Tibial nerve (tissue), 4 donors: Measurements from ENCODE around the gene PPFIBP1. TPM values are rescaled to one million over a fixed set of nuclear protein-coding genes. Genes with fewer than 3 reads are reported as not detected.
A peak's percentile ranks its signal among the peaks of the same experiment; 100 is the strongest.
"Not testable (repeated sequence)": the region's sequence is repeated elsewhere in the genome, so short reads cannot be mapped to it uniquely, and the experiment has no call there.

Experiments used
- DNase-seq, 2 donors: peaks; one replicate each; pipeline ENCODE4 v3.0.0-alpha.2; 2019; ENCODE audit warnings: low spot score in 2 of 2
- H3K27ac ChIP-seq, 4 donors: fragments of 200-600 bp; sonication (generic) in 3 of 4; one replicate each; pipeline ENCODE4 v1.5.1; 2017 to 2019; ENCODE audit warnings: mild to moderate bottlenecking in 1 of 4
- H3K27me3 ChIP-seq, 2 donors: fragments of 200-600 bp; sonication (generic) in 1 of 2; one replicate each; pipeline versions ENCODE4 v1.5.1 to v1.6.0; 2017 to 2019
- H3K36me3 ChIP-seq, 3 donors: fragments of 200-600 bp; sonication (generic); one replicate each; pipeline ENCODE4 v1.5.1; 2018 to 2019
- H3K4me1 ChIP-seq, 4 donors: fragments of 200-600 bp; sonication (generic) in 3 of 4; one replicate each; pipeline ENCODE4 v1.5.1; 2017 to 2019
- H3K4me3 ChIP-seq, 4 donors: fragments of 200-600 bp; sonication (generic) in 3 of 4; one replicate each; pipeline ENCODE4 v1.5.1; 2017 to 2019; ENCODE audit warnings: mild to moderate bottlenecking in 1 of 4, moderate library complexity in 1 of 4
- H3K9me3 ChIP-seq, 4 donors: fragments of 200-600 bp; sonication (generic) in 3 of 4; one replicate each; pipeline ENCODE4 v1.5.1; 2017 to 2019
- EP300 ChIP-seq, 2 donors: sonication (generic); formaldehyde crosslinking; IDR thresholded peaks; one replicate each; pipeline ENCODE4 v1.6.1; 2017; ENCODE audit warnings: antibody characterized with exemption in 2 of 2, mild to moderate bottlenecking in 1 of 2
- POLR2A ChIP-seq, 2 donors: fragments of 450-650 bp; IDR thresholded peaks; one replicate each; pipeline ENCODE4 v1.6.1; 2017; ENCODE audit warnings: antibody characterized with exemption in 2 of 2, mild to moderate bottlenecking in 2 of 2, moderate library complexity in 2 of 2
- WGBS, 2 donors: methylation state at CpG; one replicate each; pipeline ENCODE4 v1.1.5; 2018; 5-methylcytosine and 5-hydroxymethylcytosine counted together
- total RNA-seq, 4 donors: library from RNA; depleted of rRNA; stranded (reverse); fragments of >200 nt; gene quantifications; one replicate each; pipeline ENCODE4 v1.1.0, GENCODE V29; 2016
- TF ChIP-seq, protein P1 (sequence below), 5 experiments: fragments of 200-600 bp in 3 of 5; fragments of 450-650 bp in 2 of 5; sonication (generic) in 3 of 5; IDR thresholded peaks; one replicate each; pipeline ENCODE4 v1.5.1; 2016 to 2019; ENCODE audit warnings: antibody characterized with exemption in 5 of 5, mild to moderate bottlenecking in 3 of 5, moderate library complexity in 2 of 5

The PPFIBP1 gene
- total RNA-seq, 4 donors from 2014 or later = 56.9 to 110 (median 72.5) TPM

DNA sequence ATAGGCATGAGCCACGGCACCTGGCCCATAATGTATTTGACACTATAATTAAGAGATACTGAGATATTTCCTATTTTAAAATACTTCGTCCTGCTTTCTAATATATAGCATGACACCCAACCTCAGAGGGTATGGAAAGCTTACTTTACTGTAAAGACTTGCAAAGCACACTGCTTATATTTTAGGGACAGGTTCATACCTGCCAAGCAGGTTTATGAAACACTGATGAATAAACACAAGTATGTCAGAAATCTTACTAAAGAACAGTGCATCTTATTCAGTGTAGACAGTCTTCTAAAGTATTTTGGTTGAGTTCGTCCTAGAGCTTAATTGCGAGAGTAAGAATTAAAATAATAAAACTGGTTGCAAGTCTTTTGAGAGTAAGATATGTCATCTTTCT, 65.4 kb downstream of the PPFIBP1 start:
- no peaks in the 10 kb centered on the region for H3K36me3 ChIP-seq
- TF ChIP-seq, protein P1, sequence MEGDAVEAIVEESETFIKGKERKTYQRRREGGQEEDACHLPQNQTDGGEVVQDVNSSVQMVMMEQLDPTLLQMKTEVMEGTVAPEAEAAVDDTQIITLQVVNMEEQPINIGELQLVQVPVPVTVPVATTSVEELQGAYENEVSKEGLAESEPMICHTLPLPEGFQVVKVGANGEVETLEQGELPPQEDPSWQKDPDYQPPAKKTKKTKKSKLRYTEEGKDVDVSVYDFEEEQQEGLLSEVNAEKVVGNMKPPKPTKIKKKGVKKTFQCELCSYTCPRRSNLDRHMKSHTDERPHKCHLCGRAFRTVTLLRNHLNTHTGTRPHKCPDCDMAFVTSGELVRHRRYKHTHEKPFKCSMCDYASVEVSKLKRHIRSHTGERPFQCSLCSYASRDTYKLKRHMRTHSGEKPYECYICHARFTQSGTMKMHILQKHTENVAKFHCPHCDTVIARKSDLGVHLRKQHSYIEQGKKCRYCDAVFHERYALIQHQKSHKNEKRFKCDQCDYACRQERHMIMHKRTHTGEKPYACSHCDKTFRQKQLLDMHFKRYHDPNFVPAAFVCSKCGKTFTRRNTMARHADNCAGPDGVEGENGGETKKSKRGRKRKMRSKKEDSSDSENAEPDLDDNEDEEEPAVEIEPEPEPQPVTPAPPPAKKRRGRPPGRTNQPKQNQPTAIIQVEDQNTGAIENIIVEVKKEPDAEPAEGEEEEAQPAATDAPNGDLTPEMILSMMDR (IDR thresholded peaks at IDR 0.05) = no peak
- TF ChIP-seq POLR2A (IDR thresholded peaks at IDR 0.05) = no peak
- TF ChIP-seq EP300 (IDR thresholded peaks at IDR 0.05) = no peak
- no peak overlapping the region for H3K27ac ChIP-seq

DNA sequence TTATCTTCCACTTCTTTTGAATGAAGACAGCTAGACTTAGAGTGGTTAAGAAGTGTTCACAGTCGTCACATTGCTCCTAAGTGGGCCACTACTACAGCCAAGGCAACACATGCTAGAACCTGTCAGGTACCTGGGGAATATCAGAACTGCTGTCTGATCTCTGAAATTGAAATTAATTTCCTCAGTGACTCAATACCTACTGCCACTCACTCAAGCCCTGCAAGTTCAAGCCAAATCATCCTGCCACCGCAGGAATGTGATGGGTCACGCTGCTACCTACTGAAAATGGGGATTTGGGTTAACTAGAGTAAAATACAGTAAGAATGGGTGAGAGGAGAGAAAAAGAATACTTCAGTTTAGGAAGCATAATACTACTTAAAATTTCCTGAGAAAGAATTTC, 67.7 kb downstream of the PPFIBP1 start:
- H3K36me3 ChIP-seq, DNase-seq, H3K4me3 ChIP-seq, H3K27me3 ChIP-seq, H3K27ac ChIP-seq, H3K9me3 ChIP-seq: not testable (repeated sequence)
- 97 to 98% methylated on average over 3 of the region's 3 CpGs for WGBS, 2 donors
- peaks cover 0 to 29% (median 0%) of the 10 kb centered on the region in 4 donors for H3K4me1 ChIP-seq

More for the DNA sequence above, 65.4 kb downstream of the PPFIBP1 start:
- no peak overlapping the region for H3K4me3 ChIP-seq
- no peaks in the 10 kb centered on the region for H3K9me3 ChIP-seq
- WGBS, 2 donors = 93 to 97% methylated on average over 4 of the region's 4 CpGs
- H3K4me1 ChIP-seq = peaks cover 0 to 11% (median 0%) of the 10 kb centered on the region in 4 donors
- H3K27me3 ChIP-seq = no peaks in the 10 kb centered on the region
- DNase-seq = no peak

DNA sequence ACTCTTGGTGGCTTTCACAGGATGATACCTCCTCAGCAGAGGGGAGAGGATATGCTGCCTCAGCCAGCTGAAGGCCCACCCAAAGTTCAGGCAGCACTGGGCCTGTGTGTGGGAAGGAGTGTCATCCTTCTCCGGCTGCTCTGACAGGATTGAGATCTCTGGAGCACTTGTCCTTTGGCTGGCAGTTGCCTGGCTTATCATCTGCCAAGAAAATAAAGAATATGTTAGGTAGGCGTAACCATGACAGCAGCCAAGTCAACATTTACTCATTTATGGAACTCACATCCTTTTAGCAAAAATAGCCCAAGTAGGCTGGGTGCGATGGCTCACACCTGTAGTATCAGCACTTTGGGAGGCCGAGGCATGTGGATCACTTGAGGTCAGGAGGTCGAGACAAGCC, 68.5 kb downstream of the PPFIBP1 start:
- no peak overlapping the region for H3K4me3 ChIP-seq
- no peaks in the 10 kb centered on the region for H3K36me3 ChIP-seq
- peaks cover 0 to 29% (median 0%) of the 10 kb centered on the region in 4 donors for H3K4me1 ChIP-seq
- DNase-seq = peak in 1 of 2 donors; percentile 8
- no peaks in the 10 kb centered on the region for H3K9me3 ChIP-seq
- 76 to 82% methylated on average over 5 of the region's 5 CpGs for WGBS, 2 donors
- no peak for TF ChIP-seq POLR2A (IDR thresholded peaks at IDR 0.05)
- no peak for TF ChIP-seq EP300 (IDR thresholded peaks at IDR 0.05)
- TF ChIP-seq, protein P1 (IDR thresholded peaks at IDR 0.05) = no peak
- H3K27ac ChIP-seq = no peak overlapping the region
- no peaks in the 10 kb centered on the region for H3K27me3 ChIP-seq

DNA sequence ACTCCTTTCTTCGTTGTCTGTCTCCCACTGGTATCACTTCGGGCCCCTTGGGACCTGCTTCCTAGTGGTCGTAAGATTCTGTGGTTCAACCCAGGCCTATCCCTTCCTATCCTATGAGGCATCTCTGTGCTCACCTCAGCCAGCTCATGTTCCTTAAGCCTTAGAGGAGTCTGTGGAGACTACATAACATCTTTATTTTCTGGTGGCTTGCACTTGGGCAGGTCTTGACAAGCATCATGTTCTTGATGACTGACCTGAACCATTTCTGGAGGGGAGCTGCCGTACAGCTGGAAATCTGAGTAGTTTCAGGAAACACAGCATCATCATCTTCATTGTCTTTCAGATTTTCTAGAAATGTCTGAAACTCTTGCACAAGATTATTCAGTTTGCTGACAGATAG, 69.3 kb downstream of the PPFIBP1 start:
- WGBS, 2 donors = 79 to 87% methylated on average over 4 of the region's 4 CpGs
- Histone ChIP-seq H3K4me3 (no peak overlapping the region), H3K36me3 (no peaks in the 10 kb centered on the region), H3K27me3 (no peaks in the 10 kb centered on the region), H3K4me1 (peaks cover 0 to 31% (median 0%) of the 10 kb centered on the region in 4 donors), H3K27ac (no peak overlapping the region), H3K9me3 (no peaks in the 10 kb centered on the region)
- no peak for DNase-seq
- TF ChIP-seq, protein P1 (IDR thresholded peaks at IDR 0.05) = no peak
- TF ChIP-seq POLR2A (IDR thresholded peaks at IDR 0.05) = no peak
- no peak for TF ChIP-seq EP300 (IDR thresholded peaks at IDR 0.05)

DNA sequence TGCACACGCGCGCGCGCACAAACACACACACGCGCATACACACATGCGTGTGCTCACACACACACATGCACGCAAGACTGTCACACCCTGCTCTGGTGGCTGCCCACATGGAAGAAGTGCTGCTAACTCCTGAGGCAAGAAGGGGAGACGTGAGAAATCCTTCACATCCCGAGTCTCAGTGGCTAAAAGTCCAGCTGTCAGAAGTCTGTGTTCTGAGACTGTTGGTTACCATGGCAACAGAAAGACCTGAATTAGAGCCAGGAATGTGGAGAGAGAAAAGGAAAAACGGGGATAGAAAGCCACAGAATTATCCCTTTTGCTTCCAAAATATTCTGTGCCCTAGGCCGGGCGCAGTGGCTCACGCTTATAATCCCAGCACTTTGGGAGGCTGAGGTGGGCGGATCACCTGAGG, 71.2 kb downstream of the PPFIBP1 start:
- 33 to 39% methylated on average over 14 to 16 of the region's 16 CpGs for WGBS, 2 donors
- Histone ChIP-seq H3K4me1 (peaks cover 0 to 27% (median 0%) of the 10 kb centered on the region in 4 donors), H3K27ac (peak overlapping the region in 2 of 4 donors; percentile 60 to 63), H3K4me3 (peak overlapping the region in 1 of 4 donors; percentile 20), H3K27me3 (no peaks in the 10 kb centered on the region), H3K36me3 (no peaks in the 10 kb centered on the region), H3K9me3 (no peaks in the 10 kb centered on the region)
- TF ChIP-seq, protein P1 (IDR thresholded peaks at IDR 0.05) = no peak
- TF ChIP-seq EP300 (IDR thresholded peaks at IDR 0.05) = peak in 1 of 2 donors; percentile 37
- peak in 1 of 2 donors; percentile 92 for DNase-seq

DNA sequence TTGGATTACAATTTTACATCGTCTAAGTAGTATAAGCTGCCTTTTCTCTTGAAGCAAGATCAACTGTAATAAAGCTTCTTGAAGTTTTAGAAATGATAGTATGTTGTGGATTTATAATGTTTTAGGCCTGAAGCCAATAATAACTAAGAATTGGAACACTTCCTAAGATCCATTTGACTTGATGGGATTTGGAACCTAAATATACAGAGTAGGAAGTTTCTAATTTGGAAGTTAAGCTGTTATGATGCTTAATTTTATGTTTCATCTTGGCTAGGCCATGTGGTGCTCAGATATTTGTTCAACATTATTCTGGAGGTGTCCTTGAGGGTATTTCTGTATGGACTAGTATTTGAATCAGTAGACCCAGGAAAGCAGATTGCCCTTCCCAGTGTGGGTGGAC, 74.9 kb downstream of the PPFIBP1 start:
- H3K27me3 ChIP-seq, DNase-seq, H3K36me3 ChIP-seq, H3K27ac ChIP-seq, H3K4me3 ChIP-seq, H3K9me3 ChIP-seq: not testable (repeated sequence)
- peaks cover 0 to 29% (median 0%) of the 10 kb centered on the region in 4 donors for H3K4me1 ChIP-seq
- WGBS, 2 donors = 60 to 72% methylated on average over 1 of the region's 1 CpG

DNA sequence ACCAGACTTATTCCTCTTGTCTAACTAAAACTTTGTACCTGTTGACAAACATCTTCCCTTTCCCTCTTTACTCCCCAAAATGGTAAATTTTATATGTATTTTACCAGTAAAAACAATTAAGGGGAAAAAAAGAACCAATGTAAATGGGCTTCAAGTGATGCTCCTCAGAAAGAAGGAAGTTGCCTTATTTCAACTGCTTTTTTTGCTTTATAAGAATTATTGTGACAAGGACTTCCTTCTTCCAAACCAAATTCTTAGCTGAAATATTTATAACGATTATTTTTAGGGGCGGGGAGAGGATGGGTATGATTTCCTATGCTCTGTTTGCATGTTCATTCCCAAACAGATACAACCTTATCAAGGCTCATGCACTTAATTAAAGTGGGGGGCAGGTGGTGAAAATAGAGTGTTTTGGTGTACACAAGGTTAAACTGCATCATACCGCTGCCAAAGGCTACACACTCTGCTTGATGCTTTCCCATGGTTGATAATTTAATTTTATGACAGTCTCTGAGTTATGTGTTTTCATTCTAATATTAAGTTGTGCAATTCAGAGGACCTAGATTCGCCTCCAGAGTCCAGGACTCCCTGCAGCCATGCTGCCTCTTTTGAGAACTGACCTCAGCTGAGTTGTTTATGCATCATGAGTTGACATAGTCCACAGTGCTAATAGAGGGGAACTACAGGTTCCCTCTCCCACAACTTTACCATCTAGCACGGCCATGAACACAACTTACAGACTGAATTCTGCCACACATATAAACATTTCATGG, 77.2 kb downstream of the PPFIBP1 start:
- not testable (repeated sequence) for H3K36me3 ChIP-seq, H3K27ac ChIP-seq, H3K9me3 ChIP-seq, DNase-seq, H3K27me3 ChIP-seq, H3K4me3 ChIP-seq
- peaks cover 0 to 15% (median 0%) of the 10 kb centered on the region in 4 donors for H3K4me1 ChIP-seq
- 67 to 73% methylated on average over 5 of the region's 5 CpGs for WGBS, 2 donors
